Measurements from ENCODE around the gene ACTL9. TPM values are rescaled to one million over a fixed set of nuclear protein-coding genes. Genes with fewer than 3 reads are reported as not detected.

Gene ACTL9
- total RNA-seq, 1 donor from 2014 or later = not detected

- Mint-ChIP-seq H3K27ac (ENCODE audit: unreplicated experiment) (no peak overlapping the region), H3K4me3 (ENCODE audit: unreplicated experiment) (no peak overlapping the region), H3K4me1 (ENCODE audit: unreplicated experiment) (no peaks in the 10 kb centered on the region), H3K9me3 (ENCODE audit: unreplicated experiment) (peaks cover 20% of the 10 kb centered on the region), H3K27me3 (ENCODE audit: unreplicated experiment) (peaks cover 9% of the 10 kb centered on the region), H3K36me3 (ENCODE audit: low read depth, unreplicated experiment) (peaks cover 5% of the 10 kb centered on the region)
- TF ChIP-seq, protein P1, sequence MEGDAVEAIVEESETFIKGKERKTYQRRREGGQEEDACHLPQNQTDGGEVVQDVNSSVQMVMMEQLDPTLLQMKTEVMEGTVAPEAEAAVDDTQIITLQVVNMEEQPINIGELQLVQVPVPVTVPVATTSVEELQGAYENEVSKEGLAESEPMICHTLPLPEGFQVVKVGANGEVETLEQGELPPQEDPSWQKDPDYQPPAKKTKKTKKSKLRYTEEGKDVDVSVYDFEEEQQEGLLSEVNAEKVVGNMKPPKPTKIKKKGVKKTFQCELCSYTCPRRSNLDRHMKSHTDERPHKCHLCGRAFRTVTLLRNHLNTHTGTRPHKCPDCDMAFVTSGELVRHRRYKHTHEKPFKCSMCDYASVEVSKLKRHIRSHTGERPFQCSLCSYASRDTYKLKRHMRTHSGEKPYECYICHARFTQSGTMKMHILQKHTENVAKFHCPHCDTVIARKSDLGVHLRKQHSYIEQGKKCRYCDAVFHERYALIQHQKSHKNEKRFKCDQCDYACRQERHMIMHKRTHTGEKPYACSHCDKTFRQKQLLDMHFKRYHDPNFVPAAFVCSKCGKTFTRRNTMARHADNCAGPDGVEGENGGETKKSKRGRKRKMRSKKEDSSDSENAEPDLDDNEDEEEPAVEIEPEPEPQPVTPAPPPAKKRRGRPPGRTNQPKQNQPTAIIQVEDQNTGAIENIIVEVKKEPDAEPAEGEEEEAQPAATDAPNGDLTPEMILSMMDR (IDR thresholded peaks at IDR 0.05; ENCODE audit: unreplicated experiment) = no peak
- DNase-seq (ENCODE audit: low spot score) = no peak
Measured at GRCh38 chr19:8648240-8648639, 50.4 kb downstream of the ACTL9 start.

Other genes with a start within 250 kb of the ACTL9 start
- gene PRAM1, start 196.2 kb downstream of the ACTL9 start, total RNA-seq (ENCODE audit: unreplicated experiment) = not detected
- 22.9 TPM for gene ZNF414, start 184.6 kb downstream of the ACTL9 start, total RNA-seq (ENCODE audit: unreplicated experiment)
- 3.2 TPM for gene MYO1F, start 121.4 kb downstream of the ACTL9 start, total RNA-seq (ENCODE audit: unreplicated experiment)
- 58.7 TPM for gene ADAMTS10, start 88.1 kb downstream of the ACTL9 start, total RNA-seq (ENCODE audit: unreplicated experiment)
- not detected for gene NFILZ, start 68.2 kb downstream of the ACTL9 start, total RNA-seq (ENCODE audit: unreplicated experiment)
- not detected for gene OR2Z1, start 22.8 kb upstream of the ACTL9 start, total RNA-seq (ENCODE audit: unreplicated experiment)
- gene ZNF558, start 133.5 kb upstream of the ACTL9 start, total RNA-seq (ENCODE audit: unreplicated experiment) = not detected
- gene MBD3L1, start 133.6 kb upstream of the ACTL9 start, total RNA-seq (ENCODE audit: unreplicated experiment) = not detected

Measured in endothelial cell (in vitro differentiated cells).